Effector memory CD4-positive, alpha-beta T cell (primary cell): ENCODE results near the gene BMPR2.
"Not testable (repeated sequence)": the region's sequence is repeated elsewhere in the genome, so short reads cannot be mapped to it uniquely, and the experiment has no call there.

Source experiments
- DNase-seq, 3 donors: peaks; one replicate each; pipeline ENCODE4 v3.0.0-alpha.2; 2020
- H3K27ac ChIP-seq: 2 replicates; pipeline ENCODE4 v1.7.0; 2013; ENCODE audit warnings: mild to moderate bottlenecking, low read length, moderate library complexity; ENCODE audit not compliant: insufficient read depth, poor library complexity, severe bottlenecking
- H3K27me3 ChIP-seq: replicated peaks from 2 replicates; pipeline ENCODE4 v1.7.0; 2013; ENCODE audit warnings: mild to moderate bottlenecking, low read length; ENCODE audit not compliant: insufficient read depth, control insufficient read depth, poor library complexity, severe bottlenecking
- H3K36me3 ChIP-seq: 2 replicates; pipeline ENCODE4 v1.7.0; 2013; ENCODE audit warnings: mild to moderate bottlenecking, low read length, moderate library complexity; ENCODE audit not compliant: control insufficient read depth, insufficient read depth
- H3K4me1 ChIP-seq: 2 replicates; pipeline ENCODE4 v1.7.0; 2013; ENCODE audit warnings: low read length, mild to moderate bottlenecking; ENCODE audit not compliant: control insufficient read depth, insufficient read depth, poor library complexity, severe bottlenecking
- H3K4me3 ChIP-seq: 2 replicates; pipeline ENCODE4 v1.7.0; 2013; ENCODE audit warnings: low read length, low read depth, mild to moderate bottlenecking; ENCODE audit not compliant: insufficient read depth, poor library complexity, severe bottlenecking
- H3K9me3 ChIP-seq: 2 replicates; pipeline ENCODE4 v1.7.0; 2013; ENCODE audit warnings: mild to moderate bottlenecking, low read length, moderate library complexity; ENCODE audit not compliant: control insufficient read depth

The BMPR2 gene

GRCh38 chr2:202577250-202578183, 201.4 kb downstream of the BMPR2 start:
- Histone ChIP-seq H3K9me3 (no peaks in the 10 kb centered on the region), H3K4me1 (no peaks in the 10 kb centered on the region), H3K27ac (no peak overlapping the region), H3K36me3 (no peaks in the 10 kb centered on the region), H3K27me3 (no peaks in the 10 kb centered on the region), H3K4me3 (no peak overlapping the region)
- DNase-seq, result no peak

- not testable (repeated sequence) for H3K9me3 ChIP-seq, H3K4me3 ChIP-seq, H3K4me1 ChIP-seq, H3K27ac ChIP-seq, H3K36me3 ChIP-seq, H3K27me3 ChIP-seq, DNase-seq
These were observed 206.7 kb downstream of the BMPR2 start for GRCh38 chr2:202582846-202583245.

- no peak overlapping the region for H3K27ac ChIP-seq
- H3K27me3 ChIP-seq, result no peaks in the 10 kb centered on the region
- no peaks in the 10 kb centered on the region for H3K9me3 ChIP-seq
- no peaks in the 10 kb centered on the region for H3K36me3 ChIP-seq
- H3K4me1 ChIP-seq, result no peaks in the 10 kb centered on the region
- H3K4me3 ChIP-seq, result no peak overlapping the region
- no peak for DNase-seq
These were observed 207.6 kb downstream of the BMPR2 start for GRCh38 chr2:202583709-202584219.

- Histone ChIP-seq H3K27me3 (no peaks in the 10 kb centered on the region), H3K36me3 (no peaks in the 10 kb centered on the region), H3K27ac (no peak overlapping the region), H3K9me3 (no peaks in the 10 kb centered on the region), H3K4me3 (no peak overlapping the region), H3K4me1 (no peaks in the 10 kb centered on the region)
- DNase-seq, result peak; percentile 29 to 52 (median 33)
These were observed 212.8 kb downstream of the BMPR2 start for GRCh38 chr2:202588647-202589581.

- no peaks in the 10 kb centered on the region for H3K36me3 ChIP-seq
These were observed 213.4 kb downstream of the BMPR2 start for GRCh38 chr2:202589582-202589949.

GRCh38 chr2:202592566-202592965, 216.4 kb downstream of the BMPR2 start:
- DNase-seq, result no peak
- H3K9me3 ChIP-seq, result no peaks in the 10 kb centered on the region
- no peaks in the 10 kb centered on the region for H3K4me1 ChIP-seq
- no peaks in the 10 kb centered on the region for H3K27me3 ChIP-seq
- no peak overlapping the region for H3K4me3 ChIP-seq
- H3K36me3 ChIP-seq, result no peaks in the 10 kb centered on the region
- no peak overlapping the region for H3K27ac ChIP-seq

More at GRCh38 chr2:202589582-202589949, 213.4 kb downstream of the BMPR2 start:
- no peaks in the 10 kb centered on the region for H3K9me3 ChIP-seq
- H3K27me3 ChIP-seq, result no peaks in the 10 kb centered on the region
- no peak for DNase-seq
- H3K4me3 ChIP-seq, result no peak overlapping the region
- no peak overlapping the region for H3K27ac ChIP-seq
- no peaks in the 10 kb centered on the region for H3K4me1 ChIP-seq

GRCh38 chr2:202599105-202599504, 223.0 kb downstream of the BMPR2 start:
- H3K36me3 ChIP-seq, result no peaks in the 10 kb centered on the region
- no peak overlapping the region for H3K27ac ChIP-seq
- H3K9me3 ChIP-seq, result no peaks in the 10 kb centered on the region
- no peaks in the 10 kb centered on the region for H3K27me3 ChIP-seq
- H3K4me3 ChIP-seq, result no peak overlapping the region
- H3K4me1 ChIP-seq, result no peaks in the 10 kb centered on the region
- DNase-seq, result no peak

GRCh38 chr2:202599911-202600310, 223.8 kb downstream of the BMPR2 start:
- H3K9me3 ChIP-seq, result no peaks in the 10 kb centered on the region
- no peak for DNase-seq
- H3K27ac ChIP-seq, result no peak overlapping the region
- H3K4me1 ChIP-seq, result no peaks in the 10 kb centered on the region
- no peaks in the 10 kb centered on the region for H3K27me3 ChIP-seq
- H3K4me3 ChIP-seq, result no peak overlapping the region
- H3K36me3 ChIP-seq, result no peaks in the 10 kb centered on the region

GRCh38 chr2:202604699-202605098, 228.6 kb downstream of the BMPR2 start:
- Histone ChIP-seq H3K27me3 (no peaks in the 10 kb centered on the region), H3K27ac (no peak overlapping the region), H3K4me3 (no peak overlapping the region), H3K4me1 (no peaks in the 10 kb centered on the region), H3K36me3 (no peaks in the 10 kb centered on the region), H3K9me3 (no peaks in the 10 kb centered on the region)
- DNase-seq, result no peak
